RWPE2 (cell line): Measurements from ENCODE around the gene CPT1A.
A peak's percentile ranks its signal among the peaks of the same experiment; 100 is the strongest.

Experiments
- ATAC-seq: fragments of 200-7000 bp; cut with Tn5 transposase; 3 replicates; pipeline ENCODE4 v1.9.1; 2021; ENCODE audit warnings: low read depth
- DNase-seq: peaks from one replicate; pipeline ENCODE4 v3.0.0-alpha.2; 2020; ENCODE audit warnings: low spot score
- H3K27ac ChIP-seq: fragments of 450-650 bp; 2 replicates; pipeline ENCODE4 v1.5.1; 2017; ENCODE audit warnings: mild to moderate bottlenecking; ENCODE audit not compliant: poor library complexity, severe bottlenecking
- H3K27me3 ChIP-seq: fragments of 250-450 bp; sonication (Bioruptor Pico); 2 replicates; pipeline ENCODE4 v1.5.1; 2021; ENCODE audit warnings: mild to moderate bottlenecking, moderate library complexity; ENCODE audit not compliant: insufficient read depth, poor library complexity, severe bottlenecking
- H3K36me3 ChIP-seq: fragments of 250-450 bp; sonication (Bioruptor Pico); 2 replicates; pipeline ENCODE4 v1.5.1; 2020; ENCODE audit warnings: low read depth, mild to moderate bottlenecking, moderate library complexity
- H3K4me1 ChIP-seq: fragments of 250-450 bp; sonication (Bioruptor Pico); 2 replicates; pipeline ENCODE4 v1.5.1; 2021; ENCODE audit warnings: mild to moderate bottlenecking, moderate library complexity; ENCODE audit not compliant: insufficient read depth, poor library complexity, severe bottlenecking
- H3K4me3 ChIP-seq: fragments of 250-450 bp; sonication (Bioruptor Pico); 2 replicates; pipeline ENCODE4 v1.5.1; 2021; ENCODE audit warnings: mild to moderate bottlenecking, moderate library complexity; ENCODE audit not compliant: severe bottlenecking
- H3K9me3 ChIP-seq: fragments of 250-450 bp; sonication (Bioruptor Pico); 2 replicates; pipeline ENCODE4 v1.5.1; 2021; ENCODE audit warnings: mild to moderate bottlenecking, moderate library complexity; ENCODE audit not compliant: severe bottlenecking
- CTCF ChIP-seq: fragments of 450-650 bp; IDR thresholded peaks from one replicate; pipeline ENCODE4 v1.5.1; 2017; ENCODE audit warnings: mild to moderate bottlenecking, moderate library complexity; ENCODE audit not compliant: poor library complexity, severe bottlenecking

Gene CPT1A

GRCh38 chr11:68844376-68844775 is 2.7 kb upstream of the CPT1A start:
- H3K9me3 ChIP-seq, result no peaks in the 10 kb centered on the region
- H3K4me1 ChIP-seq, result peaks cover 12% of the 10 kb centered on the region
- no peak overlapping the region for H3K4me3 ChIP-seq
- TF ChIP-seq CTCF, result no peak
- no peaks in the 10 kb centered on the region for H3K36me3 ChIP-seq
- DNase-seq (no peak), ATAC-seq (no peak)
- no peaks in the 10 kb centered on the region for H3K27me3 ChIP-seq
- H3K27ac ChIP-seq, result no peak overlapping the region

- no peaks in the 10 kb centered on the region for H3K9me3 ChIP-seq
- H3K4me1 ChIP-seq, result peaks cover 12% of the 10 kb centered on the region
- H3K36me3 ChIP-seq, result no peaks in the 10 kb centered on the region
- DNase-seq (peak; percentile 72), ATAC-seq (peak; percentile 37; the same call in 2 of the 3 replicates)
- H3K4me3 ChIP-seq, result peak overlapping the region; percentile 9
- no peaks in the 10 kb centered on the region for H3K27me3 ChIP-seq
- H3K27ac ChIP-seq, result no peak overlapping the region
- peak; percentile 70 for TF ChIP-seq CTCF
Observed at GRCh38 chr11:68843703-68844312, 2.1 kb upstream of the CPT1A start.

- no peak overlapping the region for H3K4me3 ChIP-seq
- H3K27me3 ChIP-seq, result no peaks in the 10 kb centered on the region
- no peak overlapping the region for H3K27ac ChIP-seq
- TF ChIP-seq CTCF, result no peak
- ATAC-seq (no peak), DNase-seq (no peak)
- H3K4me1 ChIP-seq, result peaks cover 12% of the 10 kb centered on the region
- no peaks in the 10 kb centered on the region for H3K36me3 ChIP-seq
- no peaks in the 10 kb centered on the region for H3K9me3 ChIP-seq
Observed at GRCh38 chr11:68843052-68843561, 1.4 kb upstream of the CPT1A start.

- no peak for ATAC-seq
- peaks cover 12% of the 10 kb centered on the region for H3K4me1 ChIP-seq
- no peak for DNase-seq
- no peak overlapping the region for H3K4me3 ChIP-seq
- no peak overlapping the region for H3K27ac ChIP-seq
- no peaks in the 10 kb centered on the region for H3K36me3 ChIP-seq
- TF ChIP-seq CTCF, result no peak
- H3K27me3 ChIP-seq, result no peaks in the 10 kb centered on the region
- H3K9me3 ChIP-seq, result no peaks in the 10 kb centered on the region
Observed at GRCh38 chr11:68842427-68843051, 823 bp upstream of the CPT1A start.
